Mesenchymal stem cell (in vitro differentiated cells and primary cell): ENCODE data around the gene MATK. TPM values are rescaled to one million over a fixed set of nuclear protein-coding genes. Genes with fewer than 3 reads are reported as not detected.

ENCODE experiments used
- DNase-seq: peaks from one replicate; pipeline ENCODE4 v3.0.0-alpha.2; 2013
- H2AFZ ChIP-seq: one replicate; pipeline ENCODE4 v1.6.1; 2013; ENCODE audit warnings: low read depth, mild to moderate bottlenecking, control low read depth, inconsistent platforms, low read length, moderate library complexity
- H2AK5ac ChIP-seq: 2 replicates; pipeline ENCODE4 v1.6.1; 2013; ENCODE audit warnings: low read length, moderate library complexity, mild to moderate bottlenecking, inconsistent platforms; ENCODE audit not compliant: severe bottlenecking
- H2BK120ac ChIP-seq: one replicate; pipeline ENCODE4 v1.6.1; 2013; ENCODE audit warnings: low read depth, mild to moderate bottlenecking, inconsistent platforms, low read length, moderate library complexity
- H2BK12ac ChIP-seq, 2 experiments: one replicate each; pipeline ENCODE4 v1.6.1; 2013; ENCODE audit warnings: inconsistent platforms in 2 of 2, low read length in 2 of 2, mild to moderate bottlenecking in 2 of 2, moderate library complexity in 2 of 2, control low read depth in 1 of 2
- H2BK15ac ChIP-seq: one replicate; pipeline ENCODE4 v1.6.1; 2013; ENCODE audit warnings: mild to moderate bottlenecking, low read depth, inconsistent platforms; ENCODE audit not compliant: poor library complexity, severe bottlenecking
- H2BK5ac ChIP-seq: 2 replicates; pipeline ENCODE4 v1.6.1; 2013; ENCODE audit warnings: low read depth, mild to moderate bottlenecking, low read length, control low read depth, inconsistent platforms; ENCODE audit not compliant: poor library complexity, severe bottlenecking
- H3K14ac ChIP-seq, 2 experiments: one replicate each; pipeline ENCODE4 v1.6.1; 2013; ENCODE audit warnings: inconsistent platforms in 2 of 2, low read length in 2 of 2, control low read depth in 1 of 2, mild to moderate bottlenecking in 1 of 2, moderate library complexity in 1 of 2
- H3K18ac ChIP-seq, 2 experiments: one replicate each; pipeline ENCODE4 v1.6.1; 2013; ENCODE audit warnings: inconsistent platforms in 2 of 2, low read length in 2 of 2, control low read depth in 1 of 2, low read depth in 1 of 2, mild to moderate bottlenecking in 1 of 2
- H3K23ac ChIP-seq, 2 experiments: one replicate each; pipeline ENCODE4 v1.6.1; 2013; ENCODE audit warnings: inconsistent platforms in 2 of 2, low read length in 2 of 2, mild to moderate bottlenecking in 2 of 2, moderate library complexity in 2 of 2, control low read depth in 1 of 2
- H3K27ac ChIP-seq: 2 replicates; pipeline ENCODE4 v1.5.1; 2013; ENCODE audit warnings: mild to moderate bottlenecking, moderate library complexity, low read length, control low read depth, inconsistent platforms; ENCODE audit not compliant: poor library complexity, severe bottlenecking
- H3K27me3 ChIP-seq, 2 experiments: 2 replicates each; pipeline versions ENCODE4 v1.6.1 to v1.7.0; 2013; ENCODE audit warnings: low read length in 2 of 2, mild to moderate bottlenecking in 2 of 2, moderate library complexity in 2 of 2, control low read depth in 1 of 2, inconsistent platforms in 1 of 2; ENCODE audit not compliant: control insufficient read depth in 1 of 2, insufficient read depth in 1 of 2
- H3K36me3 ChIP-seq, 2 experiments: 2 replicates each; pipeline versions ENCODE4 v1.6.1 to v1.7.0; 2013; ENCODE audit warnings: low read length in 2 of 2, control low read depth in 1 of 2, inconsistent platforms in 1 of 2, low read depth in 1 of 2, mild to moderate bottlenecking in 1 of 2; ENCODE audit not compliant: insufficient read depth in 2 of 2, control insufficient read depth in 1 of 2
- H3K4ac ChIP-seq, 2 experiments: one replicate each; pipeline ENCODE4 v1.6.1; 2013; ENCODE audit warnings: inconsistent platforms in 2 of 2, low read length in 2 of 2, mild to moderate bottlenecking in 2 of 2, moderate library complexity in 2 of 2, control low read depth in 1 of 2, low read depth in 1 of 2
- H3K4me1 ChIP-seq: 2 replicates; pipeline ENCODE4 v1.6.1; 2013; ENCODE audit warnings: low read depth, low read length, control low read depth; ENCODE audit not compliant: control insufficient read depth, insufficient read depth
- H3K4me2 ChIP-seq: 2 replicates; pipeline ENCODE4 v1.6.1; 2013; ENCODE audit warnings: low read length, mild to moderate bottlenecking, inconsistent platforms; ENCODE audit not compliant: poor library complexity, severe bottlenecking
- H3K4me3 ChIP-seq, 2 experiments: 2 replicates each; pipeline versions ENCODE4 v1.5.1 to v1.7.0; 2013; ENCODE audit warnings: low read length in 2 of 2, mild to moderate bottlenecking in 2 of 2, control low read depth in 1 of 2, low read depth in 1 of 2; ENCODE audit not compliant: insufficient read depth in 1 of 2
- H3K79me1 ChIP-seq: replicated peaks from 2 replicates; pipeline ENCODE4 v1.6.1; 2013; ENCODE audit warnings: mild to moderate bottlenecking, control low read depth, low read length, inconsistent platforms; ENCODE audit not compliant: poor library complexity, severe bottlenecking
- H3K9ac ChIP-seq: 2 replicates; pipeline ENCODE4 v1.7.0; 2013; ENCODE audit warnings: mild to moderate bottlenecking, low read length, moderate library complexity
- H3K9me3 ChIP-seq: 2 replicates; pipeline ENCODE4 v1.7.0; 2013; ENCODE audit warnings: mild to moderate bottlenecking, low read length; ENCODE audit not compliant: control insufficient read depth
- H4K8ac ChIP-seq: one replicate; pipeline ENCODE4 v1.6.1; 2013; ENCODE audit warnings: inconsistent platforms, mild to moderate bottlenecking, low read length, moderate library complexity
- H4K91ac ChIP-seq: one replicate; pipeline ENCODE4 v1.6.1; 2013; ENCODE audit warnings: mild to moderate bottlenecking, low read length, inconsistent platforms
- WGBS: methylation state at CpG from one replicate; pipeline ENCODE4 v1.1.7; 2013; ENCODE audit warnings: mixed read lengths; 5-methylcytosine and 5-hydroxymethylcytosine counted together
- polyA plus RNA-seq, 2 experiments: library from polyadenylated mRNA; stranded (reverse); fragments of 200-250 nt; gene quantifications; one replicate each; pipeline ENCODE4 v1.2.3, GENCODE V29; 2013

The MATK gene, protein sequence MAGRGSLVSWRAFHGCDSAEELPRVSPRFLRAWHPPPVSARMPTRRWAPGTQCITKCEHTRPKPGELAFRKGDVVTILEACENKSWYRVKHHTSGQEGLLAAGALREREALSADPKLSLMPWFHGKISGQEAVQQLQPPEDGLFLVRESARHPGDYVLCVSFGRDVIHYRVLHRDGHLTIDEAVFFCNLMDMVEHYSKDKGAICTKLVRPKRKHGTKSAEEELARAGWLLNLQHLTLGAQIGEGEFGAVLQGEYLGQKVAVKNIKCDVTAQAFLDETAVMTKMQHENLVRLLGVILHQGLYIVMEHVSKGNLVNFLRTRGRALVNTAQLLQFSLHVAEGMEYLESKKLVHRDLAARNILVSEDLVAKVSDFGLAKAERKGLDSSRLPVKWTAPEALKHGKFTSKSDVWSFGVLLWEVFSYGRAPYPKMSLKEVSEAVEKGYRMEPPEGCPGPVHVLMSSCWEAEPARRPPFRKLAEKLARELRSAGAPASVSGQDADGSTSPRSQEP
- not detected for polyA plus RNA-seq (2013, experiment 1 of 2)
- not detected for polyA plus RNA-seq (2013, experiment 2 of 2)

DNA sequence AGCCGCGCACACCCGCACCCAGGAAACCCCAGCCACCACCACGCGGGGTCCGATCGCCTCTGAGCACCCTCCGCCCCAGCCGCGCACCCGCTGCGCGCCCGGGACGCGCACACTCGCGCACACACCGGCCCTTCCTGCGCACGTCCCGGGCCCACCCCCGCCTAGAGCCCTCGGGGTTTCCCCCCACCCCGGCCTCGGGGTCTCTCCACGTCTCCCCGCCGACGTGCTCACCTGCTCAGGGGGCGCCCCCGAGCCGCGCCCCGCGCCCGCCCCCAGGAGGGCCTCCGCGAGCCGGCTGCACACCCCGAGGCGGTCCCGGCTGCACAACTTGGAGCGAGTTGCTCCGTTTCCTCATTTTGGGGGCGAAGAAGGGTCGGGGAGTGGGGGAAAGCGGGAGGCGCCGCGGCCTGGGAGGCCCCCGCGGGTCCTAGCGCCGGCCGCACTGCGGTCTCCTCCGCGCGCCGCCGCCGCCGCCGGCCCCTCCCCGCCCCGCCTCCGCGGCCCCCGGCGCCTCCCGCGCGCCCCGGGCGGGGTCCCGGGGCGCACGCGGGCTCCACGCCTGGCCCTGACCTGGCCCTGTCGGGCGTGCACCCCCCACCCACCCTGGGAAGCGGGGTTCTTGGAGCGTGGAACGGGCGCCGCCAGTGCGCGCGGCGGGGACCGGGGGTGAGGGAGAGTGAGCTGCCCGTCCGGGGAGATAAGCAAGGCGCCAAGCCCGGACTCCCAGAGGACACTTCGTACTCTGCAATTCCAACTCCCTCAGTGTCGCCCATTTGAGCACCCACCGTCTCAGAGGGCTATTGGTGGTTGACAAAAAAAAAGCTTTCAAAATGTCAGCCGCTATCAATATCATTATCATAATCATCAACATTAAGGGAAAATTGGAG, at the start of gene MATK:
TSS of gene MATK (minus strand) at position 444 of the 887 bp plus-strand sequence. CDS start 1,246 bp downstream, outside the sequence.
- Histone ChIP-seq H3K27ac (no peak within 1 kb of the TSS), H3K79me1 (no peaks in the 10 kb centered on the region), H3K23ac (no peak within 1 kb of the TSS), H2AK5ac (no peak within 1 kb of the TSS), H3K18ac (no peak within 1 kb of the TSS), H3K36me3 (no peaks in the 10 kb centered on the region), H2BK120ac (no peak within 1 kb of the TSS), H3K4ac (no peak within 1 kb of the TSS), H3K9ac (no peak within 1 kb of the TSS), H2AFZ (no peak within 1 kb of the TSS), H3K27me3 (peaks cover 30 to 51% of the 10 kb centered on the region in 2 experiments), H3K4me3 (no peak within 1 kb of the TSS), H2BK15ac (no peak within 1 kb of the TSS), H3K4me1 (peaks cover 10% of the 10 kb centered on the region), H4K91ac (no peak within 1 kb of the TSS), H2BK5ac (no peak within 1 kb of the TSS), H3K9me3 (peaks cover 26% of the 10 kb centered on the region), H2BK12ac (no peak within 1 kb of the TSS), H3K4me2 (no peak within 1 kb of the TSS), H3K14ac (no peak within 1 kb of the TSS), H4K8ac (no peak within 1 kb of the TSS)
- 9% methylated on average over 73 of the region's 101 CpGs for WGBS
- DNase-seq = no peak

DNA sequence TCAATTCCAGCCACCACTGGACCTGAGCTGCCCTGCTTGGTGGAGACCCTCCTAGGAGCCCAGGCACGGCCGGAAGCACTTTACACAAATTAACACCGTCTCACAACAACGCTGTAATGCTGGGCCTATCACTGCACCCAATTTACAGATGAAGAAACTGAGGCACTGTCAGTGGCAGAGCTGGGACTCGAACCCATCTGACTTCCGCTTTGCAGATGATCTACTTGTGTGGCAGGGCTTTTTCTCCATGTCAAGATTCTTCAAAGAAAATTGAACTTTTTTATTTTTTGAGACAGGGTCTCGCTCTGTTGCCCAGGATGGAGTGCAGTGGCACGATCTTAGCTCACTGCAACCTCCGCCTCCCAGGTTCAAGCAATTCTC, 48.9 kb upstream of the MATK start:
- Histone ChIP-seq H2BK120ac (no peak overlapping the region), H3K27ac (no peak overlapping the region), H4K91ac (no peak overlapping the region), H3K4me3 (no peak overlapping the region), H2BK5ac (no peak overlapping the region), H3K23ac (no peak overlapping the region), H3K4ac (no peak overlapping the region), H3K9me3 (no peaks in the 10 kb centered on the region), H2BK12ac (no peak overlapping the region), H3K4me1 (peaks cover 3% of the 10 kb centered on the region), H3K14ac (no peak overlapping the region), H3K18ac (no peak overlapping the region), H4K8ac (no peak overlapping the region), H2BK15ac (no peak overlapping the region), H3K27me3 (peaks cover 28 to 46% of the 10 kb centered on the region in 2 experiments), H3K79me1 (no peaks in the 10 kb centered on the region), H3K36me3 (no peaks in the 10 kb centered on the region), H3K4me2 (no peak overlapping the region), H2AFZ (no peak overlapping the region), H2AK5ac (no peak overlapping the region), H3K9ac (no peak overlapping the region)
- no peak for DNase-seq
- WGBS = 90% methylated on average over 9 of the region's 9 CpGs

DNA sequence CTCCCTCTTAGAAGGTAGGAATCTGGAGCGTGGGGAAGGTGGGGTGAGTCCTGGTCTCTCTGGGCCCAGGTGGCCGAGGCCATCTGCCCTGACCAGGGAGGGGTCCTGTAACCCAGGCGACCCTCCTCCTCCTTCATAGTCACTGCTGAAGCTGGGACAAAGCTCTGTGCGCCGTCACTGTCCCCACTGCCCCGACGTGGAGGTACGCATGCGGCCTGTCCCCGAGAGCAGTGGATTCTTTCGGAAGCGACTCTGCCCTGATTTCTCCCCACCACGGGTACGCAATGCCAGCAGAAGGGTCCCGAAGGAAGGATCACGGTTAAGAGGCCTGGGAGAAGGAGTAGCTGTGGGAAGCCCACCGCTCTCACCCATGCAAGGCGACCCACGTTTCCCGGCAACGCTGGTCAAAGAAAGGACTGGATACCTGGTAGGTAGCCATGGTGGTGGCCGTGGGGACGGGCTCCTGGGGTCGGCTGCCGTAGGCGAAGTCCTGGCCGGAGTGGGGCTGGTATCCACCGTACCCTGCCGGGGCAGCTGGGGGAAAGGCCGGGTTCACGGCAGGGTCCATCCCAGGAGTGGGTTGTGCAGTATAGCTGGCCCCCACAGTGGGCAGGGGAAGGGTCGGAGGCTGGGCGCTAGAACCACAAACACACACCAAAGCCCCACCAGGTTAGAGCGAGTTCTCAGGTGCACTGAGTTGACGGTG, 48.3 kb upstream of the MATK start:
- Histone ChIP-seq H4K8ac (no peak overlapping the region), H3K79me1 (no peaks in the 10 kb centered on the region), H2AFZ (no peak overlapping the region), H2BK12ac (no peak overlapping the region), H3K4me3 (no peak overlapping the region), H3K4ac (no peak overlapping the region), H3K18ac (no peak overlapping the region), H3K4me2 (no peak overlapping the region), H4K91ac (no peak overlapping the region), H3K36me3 (no peaks in the 10 kb centered on the region), H2BK120ac (no peak overlapping the region), H3K27ac (no peak overlapping the region), H2BK15ac (no peak overlapping the region), H3K9ac (no peak overlapping the region), H3K23ac (no peak overlapping the region), H3K9me3 (no peaks in the 10 kb centered on the region), H3K27me3 (peaks cover 31 to 46% of the 10 kb centered on the region in 2 experiments), H2AK5ac (no peak overlapping the region), H3K14ac (no peak overlapping the region), H2BK5ac (no peak overlapping the region), H3K4me1 (peaks cover 3% of the 10 kb centered on the region)
- WGBS = 92% methylated on average over 35 of the region's 35 CpGs
- DNase-seq = no peak
